ENCODE data around the gene MOB4. TPM values are rescaled to one million over a fixed set of nuclear protein-coding genes. Genes with fewer than 3 reads are reported as not detected.

The MOB4 gene
- polyA plus RNA-seq, 3 donors: 14.8 to 32.4 (median 30.4) TPM

DNA sequence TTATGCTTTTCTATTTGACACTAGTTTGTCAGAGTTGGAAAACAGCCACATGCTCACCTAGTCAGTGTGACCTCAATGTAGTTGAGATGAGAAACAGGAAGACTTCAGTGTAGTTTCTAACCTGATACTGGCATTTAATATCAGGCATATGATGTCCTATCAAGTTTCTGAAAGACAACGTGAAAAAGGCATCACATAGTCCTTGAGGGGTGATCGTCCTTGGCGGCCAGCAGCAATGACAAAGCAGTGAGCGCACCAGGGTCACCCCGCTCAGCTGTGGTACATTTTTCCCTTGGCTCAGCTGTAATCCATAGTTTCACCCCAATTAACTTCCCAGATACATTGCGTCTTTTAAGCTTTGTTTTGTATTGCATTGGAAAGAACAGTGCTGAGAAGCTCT is 11.4 kb upstream of the MOB4 start:
- peaks cover 10 to 25% of the 10 kb centered on the region in 2 donors for H3K36me3 ChIP-seq (replicated peaks in 1 of 2; ENCODE audit: control insufficient read depth in 1 of 2, insufficient read depth in 2 of 2, low read length in 2 of 2)
- no peak overlapping the region for H2AFZ ChIP-seq (ENCODE audit: insufficient read depth, low read depth, low read length, poor library complexity, severe bottlenecking)
- H3K27ac ChIP-seq (ENCODE audit: low read depth in 1 of 2, low read length in 2 of 2): no peak overlapping the region
- H3K79me2 ChIP-seq (ENCODE audit: insufficient read depth, low read length): peaks cover 38% of the 10 kb centered on the region
- no peak for DNase-seq
- Mint-ChIP-seq H3K36me3 (peaks cover 13 to 33% of the 10 kb centered on the region in 2 donors), H3K27ac (no peak overlapping the region), H3K4me3 (no peak overlapping the region), H3K4me1 (peaks cover 17% of the 10 kb centered on the region), H3K9me3 (no peaks in the 10 kb centered on the region), H3K27me3 (ENCODE audit: low read depth in 3 of 3) (peaks cover 0 to 3% (median 0%) of the 10 kb centered on the region in 3 donors)
- H4K20me1 ChIP-seq (ENCODE audit: insufficient read depth, low read length): no peaks in the 10 kb centered on the region
- H3K4me2 ChIP-seq (replicated peaks; ENCODE audit: extremely low read depth, low read length, poor library complexity, severe bottlenecking): no peak overlapping the region
- no peaks in the 10 kb centered on the region for H3K27me3 ChIP-seq (ENCODE audit: control insufficient read depth in 2 of 2, insufficient read depth in 2 of 2, low read length in 2 of 2)
- intact Hi-C loops (cut with micrococcal nuclease): loop anchor here in 1 of 2 donors (5.0 kb wide), 1 partner anchor 67 kb away; the partner anchor contains the start of gene SF3B1
- no peaks in the 10 kb centered on the region for H3K9me3 ChIP-seq (replicated peaks in 1 of 2; ENCODE audit: control insufficient read depth in 1 of 2, insufficient read depth in 1 of 2, low read length in 2 of 2)
- no peak overlapping the region for H3K4me3 ChIP-seq (replicated peaks in 1 of 3; ENCODE audit: low read depth in 2 of 3, low read length in 3 of 3)
- 97% methylated on average over 4 of the region's 6 CpGs for WGBS (ENCODE audit: insufficient coverage)
- peaks cover 11 to 18% of the 10 kb centered on the region in 2 donors for H3K4me1 ChIP-seq (ENCODE audit: control insufficient read depth in 1 of 2, insufficient read depth in 2 of 2, low read length in 2 of 2)
- TF ChIP-seq, protein P1, sequence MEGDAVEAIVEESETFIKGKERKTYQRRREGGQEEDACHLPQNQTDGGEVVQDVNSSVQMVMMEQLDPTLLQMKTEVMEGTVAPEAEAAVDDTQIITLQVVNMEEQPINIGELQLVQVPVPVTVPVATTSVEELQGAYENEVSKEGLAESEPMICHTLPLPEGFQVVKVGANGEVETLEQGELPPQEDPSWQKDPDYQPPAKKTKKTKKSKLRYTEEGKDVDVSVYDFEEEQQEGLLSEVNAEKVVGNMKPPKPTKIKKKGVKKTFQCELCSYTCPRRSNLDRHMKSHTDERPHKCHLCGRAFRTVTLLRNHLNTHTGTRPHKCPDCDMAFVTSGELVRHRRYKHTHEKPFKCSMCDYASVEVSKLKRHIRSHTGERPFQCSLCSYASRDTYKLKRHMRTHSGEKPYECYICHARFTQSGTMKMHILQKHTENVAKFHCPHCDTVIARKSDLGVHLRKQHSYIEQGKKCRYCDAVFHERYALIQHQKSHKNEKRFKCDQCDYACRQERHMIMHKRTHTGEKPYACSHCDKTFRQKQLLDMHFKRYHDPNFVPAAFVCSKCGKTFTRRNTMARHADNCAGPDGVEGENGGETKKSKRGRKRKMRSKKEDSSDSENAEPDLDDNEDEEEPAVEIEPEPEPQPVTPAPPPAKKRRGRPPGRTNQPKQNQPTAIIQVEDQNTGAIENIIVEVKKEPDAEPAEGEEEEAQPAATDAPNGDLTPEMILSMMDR (IDR thresholded peaks at IDR 0.05): no peak
- no peak overlapping the region for H3K9ac ChIP-seq (ENCODE audit: insufficient read depth, low read length, poor library complexity, severe bottlenecking)

DNA sequence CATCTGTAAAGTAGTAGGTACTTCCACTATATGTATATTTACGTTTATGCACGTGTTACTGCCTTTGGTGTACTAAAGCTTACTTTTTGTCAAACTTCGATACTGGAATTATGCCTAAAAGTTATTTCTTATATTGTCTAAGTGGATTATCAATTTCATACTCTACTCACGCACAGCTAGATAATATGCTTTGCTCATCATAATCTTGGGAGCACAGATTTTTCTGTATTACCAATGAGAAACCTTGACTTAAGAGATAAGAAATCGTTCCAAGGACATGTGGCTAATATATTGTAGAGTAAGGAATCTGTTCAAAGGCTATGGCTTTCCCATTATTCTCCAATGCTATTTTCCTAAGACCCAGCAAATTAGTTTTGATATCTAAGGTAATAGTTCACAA is 9.2 kb upstream of the MOB4 start:
- no peak for DNase-seq
- H3K4me1 ChIP-seq (ENCODE audit: control insufficient read depth in 1 of 2, insufficient read depth in 2 of 2, low read length in 2 of 2): peaks cover under 1 to 5% of the 10 kb centered on the region in 2 donors
- no peak overlapping the region for H2AFZ ChIP-seq (ENCODE audit: insufficient read depth, low read depth, low read length, poor library complexity, severe bottlenecking)
- intact Hi-C loops (cut with micrococcal nuclease): no loop called here
- TF ChIP-seq, protein P1 (IDR thresholded peaks at IDR 0.05): no peak
- H3K4me3 Mint-ChIP-seq: no peak overlapping the region
- WGBS (ENCODE audit: insufficient coverage): no CpG with 5 or more reads among the region's 5 CpGs
- H3K36me3 ChIP-seq (replicated peaks in 1 of 2; ENCODE audit: control insufficient read depth in 1 of 2, insufficient read depth in 2 of 2, low read length in 2 of 2): peaks cover 10 to 25% of the 10 kb centered on the region in 2 donors
- H3K79me2 ChIP-seq (ENCODE audit: insufficient read depth, low read length): peaks cover 25% of the 10 kb centered on the region
- H3K27me3 Mint-ChIP-seq (ENCODE audit: low read depth in 3 of 3): peaks cover 0 to 3% (median 0%) of the 10 kb centered on the region in 3 donors
- H3K4me2 ChIP-seq (replicated peaks; ENCODE audit: extremely low read depth, low read length, poor library complexity, severe bottlenecking): no peak overlapping the region
- H3K9me3 Mint-ChIP-seq: no peaks in the 10 kb centered on the region
- no peaks in the 10 kb centered on the region for H4K20me1 ChIP-seq (ENCODE audit: insufficient read depth, low read length)
- H3K9ac ChIP-seq (ENCODE audit: insufficient read depth, low read length, poor library complexity, severe bottlenecking): no peak overlapping the region
- H3K36me3 Mint-ChIP-seq: peaks cover 14 to 33% of the 10 kb centered on the region in 2 donors
- no peak overlapping the region for H3K27ac Mint-ChIP-seq
- no peak overlapping the region for H3K4me3 ChIP-seq (replicated peaks in 1 of 3; ENCODE audit: low read depth in 2 of 3, low read length in 3 of 3)
- no peak overlapping the region for H3K27ac ChIP-seq (ENCODE audit: low read depth in 1 of 2, low read length in 2 of 2)
- H3K4me1 Mint-ChIP-seq: peaks cover 8% of the 10 kb centered on the region
- no peaks in the 10 kb centered on the region for H3K27me3 ChIP-seq (ENCODE audit: control insufficient read depth in 2 of 2, insufficient read depth in 2 of 2, low read length in 2 of 2)
- H3K9me3 ChIP-seq (replicated peaks in 1 of 2; ENCODE audit: control insufficient read depth in 1 of 2, insufficient read depth in 1 of 2, low read length in 2 of 2): no peaks in the 10 kb centered on the region
